ENCODE data around the gene LIX1.

GRCh38 chr5:97149709-97150108, 7.3 kb upstream of the LIX1 start:
- TF ChIP-seq CTCF (IDR thresholded peaks at IDR 0.05; ENCODE audit: low read depth, low read length, poor library complexity, severe bottlenecking): no peak
- TF ChIP-seq EZH2phosphoT487 (IDR thresholded peaks at IDR 0.05; ENCODE audit: borderline replicate concordance, low read length): no peak
